Stimulated activated CD8-positive, alpha-beta memory T cell treated with anti-CD3 and anti-CD28 coated beads, Interleukin-15, amount 100 ng/mL, for 4 hours (primary cell): ENCODE data around the gene BMP7.
"Not testable (repeated sequence)": the region's sequence is repeated elsewhere in the genome, so short reads cannot be mapped to it uniquely, and the experiment has no call there.

ENCODE experiments used
- DNase-seq, 2 donors: peaks; one replicate each; pipeline ENCODE4 v3.0.0-alpha.2; 2020; ENCODE audit warnings: low read depth in 2 of 2

BMP7 gene

GRCh38 chr20:57265336-57265996, 975 bp downstream of the BMP7 start:
- no peak for DNase-seq

- not testable (repeated sequence) for DNase-seq
Measured at GRCh38 chr20:57264908-57265335, 1.5 kb downstream of the BMP7 start.

- DNase-seq = no peak
Measured at GRCh38 chr20:57263801-57264792, 2.3 kb downstream of the BMP7 start.

GRCh38 chr20:57262784-57263609, 3.4 kb downstream of the BMP7 start:
- DNase-seq = no peak

GRCh38 chr20:57262301-57262700, 4.1 kb downstream of the BMP7 start:
- DNase-seq = no peak

GRCh38 chr20:57261457-57262251, 4.8 kb downstream of the BMP7 start:
- DNase-seq = no peak

- DNase-seq = no peak
Measured at GRCh38 chr20:57260934-57261333, 5.5 kb downstream of the BMP7 start.

- DNase-seq = no peak
Measured at GRCh38 chr20:57259938-57260921, 6.2 kb downstream of the BMP7 start.

GRCh38 chr20:57259121-57259937, 7.1 kb downstream of the BMP7 start:
- DNase-seq = no peak

- DNase-seq = no peak
Measured at GRCh38 chr20:57257701-57258453, 8.6 kb downstream of the BMP7 start.

- DNase-seq = no peak
Measured at GRCh38 chr20:57256908-57257307, 9.5 kb downstream of the BMP7 start.

GRCh38 chr20:57256205-57256604, 10.2 kb downstream of the BMP7 start:
- DNase-seq = no peak

GRCh38 chr20:57255183-57255582, 11.3 kb downstream of the BMP7 start:
- no peak for DNase-seq

GRCh38 chr20:57252559-57253162, 13.8 kb downstream of the BMP7 start:
- no peak for DNase-seq

GRCh38 chr20:57251949-57252348, 14.5 kb downstream of the BMP7 start:
- no peak for DNase-seq

- no peak for DNase-seq
Measured at GRCh38 chr20:57251344-57251743, 15.1 kb downstream of the BMP7 start.

GRCh38 chr20:57250607-57251343, 15.7 kb downstream of the BMP7 start:
- DNase-seq = no peak
